GM12878 (cell line): ENCODE results near the gene DCDC2. TPM values are rescaled to one million over a fixed set of nuclear protein-coding genes. Genes with fewer than 3 reads are reported as not detected.

ENCODE experiments used
- CBX5 ChIP-seq: sonication (generic); IDR thresholded peaks from 2 replicates; pipeline ENCODE4 v1.6.1; 2016; ENCODE audit warnings: low read depth, moderate library complexity, mild to moderate bottlenecking, inconsistent platforms
- GATAD2B ChIP-seq: fragments of 450-650 bp; conservative IDR thresholded peaks from 2 replicates; pipeline ENCODE4 v1.6.1; 2017; ENCODE audit warnings: low read depth, mild to moderate bottlenecking, moderate library complexity
- HDAC6 ChIP-seq: fragments of 200-600 bp; sonication (generic); IDR thresholded peaks from one replicate; pipeline ENCODE4 v1.8.0; 2017; ENCODE audit warnings: antibody characterized with exemption; ENCODE audit not compliant: unreplicated experiment
- IRF5 ChIP-seq: fragments of 450-650 bp; IDR thresholded peaks from 2 replicates; pipeline ENCODE4 v1.6.1; 2017; ENCODE audit warnings: borderline replicate concordance
- RFX5 ChIP-seq: IDR thresholded peaks from 2 replicates; pipeline ENCODE4 v1.6.1; 2011; ENCODE audit warnings: low read depth, low read length, improper control_type of control experiment
- SMAD1 ChIP-seq: fragments of 450-650 bp; IDR thresholded peaks from 2 replicates; pipeline ENCODE4 v1.6.1; 2018; ENCODE audit warnings: mild to moderate bottlenecking, low read depth; ENCODE audit not compliant: partially characterized antibody
- YY1 ChIP-seq: IDR thresholded peaks from 2 replicates; pipeline ENCODE4 v1.6.1; 2011; ENCODE audit warnings: low read depth, mild to moderate bottlenecking, low read length
- ZBTB40 ChIP-seq: fragments of 450-650 bp; IDR thresholded peaks from 2 replicates; pipeline ENCODE4 v1.6.1; 2016; ENCODE audit warnings: mild to moderate bottlenecking, moderate library complexity, borderline replicate concordance
- ZNF207 ChIP-seq: fragments of 450-650 bp; IDR thresholded peaks from 2 replicates; pipeline ENCODE4 v1.6.1; 2014; ENCODE audit warnings: antibody characterized with exemption, mild to moderate bottlenecking, borderline replicate concordance
- ZNF274 ChIP-seq: IDR thresholded peaks from one replicate; pipeline ENCODE4 v1.8.0; 2011; ENCODE audit not compliant: insufficient read length, insufficient read depth
- polyA plus RNA-seq, 11 experiments: library from polyadenylated mRNA; depleted of rRNA in 4 of 11; unstranded in 6 of 11; stranded (reverse) in 5 of 11; fragments of >200 nt; fragmentation: Nextera tagmentation in 4 of 11; fragmentation: Illumina TruSeq in 1 of 11; extraction: Ambion mirVana in 4 of 11; extraction: Trizol in 1 of 11; gene quantifications; 1 replicate in 1 of 11; 2 replicates in 10 of 11; pipeline versions ENCODE4 v1.2.1 to v1.2.3, GENCODE V29; 2011 to 2016; ENCODE audit warnings: inconsistent platforms in 2 of 11, missing spikeins in 2 of 11, low read depth in 1 of 11
- total RNA-seq, 4 experiments: library from RNA; depleted of rRNA in 3 of 4; stranded (reverse); fragments of >200 nt in 3 of 4; fragmentation: Illumina TruSeq in 1 of 4; extraction: Trizol in 1 of 4; gene quantifications; 2 replicates each; pipeline versions ENCODE4 v1.2.1 to v1.2.3, GENCODE V29; 2013 to 2021

DCDC2 gene
- total and polyA plus RNA-seq, 10 of the 15 experiments (the other 5 are each of a cell fraction or from before 2014, with no cell fraction given), result under 0.01 to 0.03 TPM; not detected in 8

GRCh38 chr6:24391208-24391607, 33.3 kb upstream of the DCDC2 start (continued):
- TF ChIP-seq ZNF207 (no peak), CBX5 (no peak), GATAD2B (no peak), RFX5 (no peak), ZNF274 (no peak), HDAC6 (no peak), YY1 (no peak), IRF5 (no peak), SMAD1 (no peak), ZBTB40 (no peak)
